Measurements from ENCODE around the gene PNPLA7.
A peak's percentile ranks its signal among the peaks of the same experiment; 100 is the strongest.

GRCh38 chr9:137550231-137550621, at the start of gene PNPLA7:
- TF ChIP-seq CTCF (IDR thresholded peaks at IDR 0.05): no peak
- TF ChIP-seq POLR2A (IDR thresholded peaks at IDR 0.05): peak in 1 of 2 donors; percentile 45
